Astrocyte (in vitro differentiated cells and primary cell): ENCODE results near the gene SCRN2. TPM values are rescaled to one million over a fixed set of nuclear protein-coding genes. Genes with fewer than 3 reads are reported as not detected.
A peak's percentile ranks its signal among the peaks of the same experiment; 100 is the strongest.

Experiments
- DNase-seq: peaks from one replicate; pipeline ENCODE4 v3.0.0-alpha.2; 2010; ENCODE audit warnings: low read depth
- FAIRE-seq: peaks from 2 replicates; lab custom pipeline; 2011; peaks lifted over from hg19 to GRCh38; lab: Jason Lieb, UNC
- H2AFZ ChIP-seq: 2 replicates; pipeline ENCODE4 v1.6.0; 2012; ENCODE audit warnings: low read depth, low read length, inconsistent platforms
- H3K27ac ChIP-seq: 2 replicates; pipeline ENCODE4 v1.5.1; 2011; ENCODE audit warnings: low read depth, low read length, inconsistent platforms
- H3K27me3 ChIP-seq: 2 replicates; pipeline ENCODE4 v1.6.0; 2011; ENCODE audit warnings: low read length, inconsistent platforms; ENCODE audit not compliant: insufficient read depth
- H3K36me3 ChIP-seq: 2 replicates; pipeline ENCODE4 v1.5.1; 2011; ENCODE audit warnings: low read length, inconsistent platforms; ENCODE audit not compliant: insufficient read depth
- H3K4me1 ChIP-seq: 2 replicates; pipeline ENCODE4 v1.5.1; 2011; ENCODE audit warnings: low read length, inconsistent platforms; ENCODE audit not compliant: insufficient read depth
- H3K4me2 ChIP-seq: 2 replicates; pipeline ENCODE4 v1.6.0; 2012; ENCODE audit warnings: low read length, inconsistent platforms
- H3K4me3 ChIP-seq: 2 replicates; pipeline ENCODE4 v1.5.1; 2011; ENCODE audit warnings: low read depth, mild to moderate bottlenecking, low read length, inconsistent platforms; ENCODE audit not compliant: insufficient read depth
- H3K79me2 ChIP-seq: 2 replicates; pipeline ENCODE4 v1.6.0; 2012; ENCODE audit warnings: mild to moderate bottlenecking, low read length, inconsistent platforms; ENCODE audit not compliant: insufficient read depth
- H3K9ac ChIP-seq: 2 replicates; pipeline ENCODE4 v1.6.0; 2012; ENCODE audit warnings: mild to moderate bottlenecking, low read length, inconsistent platforms
- H3K9me3 ChIP-seq: 2 replicates; pipeline ENCODE4 v1.5.1; 2012; ENCODE audit warnings: low read depth, mild to moderate bottlenecking, low read length, inconsistent platforms; ENCODE audit not compliant: insufficient read depth
- H4K20me1 ChIP-seq: 2 replicates; pipeline ENCODE4 v1.6.0; 2012; ENCODE audit warnings: low read length, inconsistent platforms; ENCODE audit not compliant: insufficient read depth
- H3K27ac Mint-ChIP-seq: one replicate; pipeline ENCODE4 v1.8.0; 2021; ENCODE audit warnings: mild to moderate bottlenecking, mixed read lengths; ENCODE audit not compliant: unreplicated experiment
- H3K27me3 Mint-ChIP-seq: one replicate; pipeline ENCODE4 v1.8.0; 2021; ENCODE audit warnings: low read depth, mixed read lengths; ENCODE audit not compliant: unreplicated experiment
- H3K36me3 Mint-ChIP-seq: one replicate; pipeline ENCODE4 v1.8.0; 2021; ENCODE audit warnings: low read depth, mixed read lengths; ENCODE audit not compliant: unreplicated experiment
- H3K4me1 Mint-ChIP-seq: one replicate; pipeline ENCODE4 v1.8.0; 2021; ENCODE audit warnings: low read depth, mixed read lengths; ENCODE audit not compliant: unreplicated experiment
- H3K4me3 Mint-ChIP-seq: one replicate; pipeline ENCODE4 v1.8.0; 2021; ENCODE audit warnings: mild to moderate bottlenecking, moderate library complexity, mixed read lengths; ENCODE audit not compliant: unreplicated experiment
- H3K9me3 Mint-ChIP-seq: one replicate; pipeline ENCODE4 v1.8.0; 2021; ENCODE audit warnings: mild to moderate bottlenecking, mixed read lengths; ENCODE audit not compliant: unreplicated experiment
- CTCF ChIP-seq: IDR thresholded peaks from 2 replicates; pipeline ENCODE4 v1.5.1; 2011; ENCODE audit warnings: low read depth, mild to moderate bottlenecking, inconsistent platforms, low read length, moderate library complexity; ENCODE audit not compliant: insufficient read depth
- EZH2 ChIP-seq: IDR thresholded peaks from 2 replicates; pipeline ENCODE4 v1.6.1; 2012; ENCODE audit warnings: mild to moderate bottlenecking, low read length, inconsistent platforms; ENCODE audit not compliant: insufficient read depth
- total RNA-seq: library from RNA; stranded (reverse); gene quantifications from 2 replicates; pipeline ENCODE4 v1.2.1, GENCODE V29; 2021

The SCRN2 gene
- total RNA-seq, 1 donor from 2014 or later, result 17.5 TPM

- H3K9me3 Mint-ChIP-seq, result no peaks in the 10 kb centered on the region
- H4K20me1 ChIP-seq, result peaks cover 10% of the 10 kb centered on the region
- H3K4me2 ChIP-seq, result peak within 1 kb of the TSS; percentile 92
- H3K4me3 ChIP-seq, result peak within 1 kb of the TSS; percentile 79
- no peaks in the 10 kb centered on the region for H3K27me3 ChIP-seq
- TF ChIP-seq EZH2 (no peak), CTCF (no peak)
- peaks cover 4% of the 10 kb centered on the region for H3K79me2 ChIP-seq
- peaks cover 15% of the 10 kb centered on the region for H3K4me1 ChIP-seq
- FAIRE-seq (peak; percentile 59), DNase-seq (peak; percentile 84)
- no peaks in the 10 kb centered on the region for H3K27me3 Mint-ChIP-seq
- H2AFZ ChIP-seq, result peak within 1 kb of the TSS; percentile 90
- H3K4me3 Mint-ChIP-seq, result peak within 1 kb of the TSS; percentile 96
- H3K27ac ChIP-seq, result peak within 1 kb of the TSS; percentile 30
- H3K4me1 Mint-ChIP-seq, result peaks cover 6% of the 10 kb centered on the region
- H3K36me3 ChIP-seq, result peaks cover 25% of the 10 kb centered on the region
- peaks cover 18% of the 10 kb centered on the region for H3K36me3 Mint-ChIP-seq
- H3K9ac ChIP-seq, result peak within 1 kb of the TSS; percentile 83
- peak within 1 kb of the TSS; percentile 83 for H3K27ac Mint-ChIP-seq
- H3K9me3 ChIP-seq, result no peaks in the 10 kb centered on the region
Observed at GRCh38 chr17:47821424-47822391, 19.4 kb downstream of the SCRN2 start, which contains the start of gene OSBPL7. TSS of gene OSBPL7 (minus strand) at chr17:47821794. CDS start at chr17:47820278, 1,516 bp downstream.

- Histone ChIP-seq H3K4me1 (peaks cover 15% of the 10 kb centered on the region), H3K4me2 (peak overlapping the region; percentile 92), H3K9me3 (no peaks in the 10 kb centered on the region), H3K27ac (peak overlapping the region; percentile 30), H3K79me2 (peaks cover 4% of the 10 kb centered on the region), H2AFZ (peak overlapping the region; percentile 90), H3K36me3 (peaks cover 18% of the 10 kb centered on the region), H4K20me1 (peaks cover 10% of the 10 kb centered on the region), H3K27me3 (no peaks in the 10 kb centered on the region), H3K4me3 (peak overlapping the region; percentile 79), H3K9ac (peak overlapping the region; percentile 83)
- Mint-ChIP-seq H3K36me3 (peaks cover 14% of the 10 kb centered on the region), H3K9me3 (no peaks in the 10 kb centered on the region), H3K4me3 (peak overlapping the region; percentile 96), H3K27ac (peak overlapping the region; percentile 83), H3K4me1 (peaks cover 6% of the 10 kb centered on the region), H3K27me3 (no peaks in the 10 kb centered on the region)
- no peak for TF ChIP-seq CTCF
- TF ChIP-seq EZH2, result no peak
- FAIRE-seq (no peak), DNase-seq (no peak)
Observed at GRCh38 chr17:47821031-47821423, 20.0 kb downstream of the SCRN2 start.
